ENCODE results near the gene P4HA3.
A peak's percentile ranks its signal among the peaks of the same experiment; 100 is the strongest.

The P4HA3 gene

GRCh38 chr11:74310857-74311256 lies 583 bp downstream of the P4HA3 start:
- ATAC-seq (ENCODE audit: low read depth) (no peak), DNase-seq (ENCODE audit: low spot score) (no peak)
- Histone ChIP-seq H3K27ac (ENCODE audit: poor library complexity, severe bottlenecking) (no peak overlapping the region), H3K36me3 (ENCODE audit: low read depth) (no peaks in the 10 kb centered on the region), H3K4me3 (ENCODE audit: severe bottlenecking) (peak overlapping the region; percentile 52), H3K4me1 (ENCODE audit: insufficient read depth, poor library complexity, severe bottlenecking) (no peaks in the 10 kb centered on the region), H3K9me3 (ENCODE audit: severe bottlenecking) (no peaks in the 10 kb centered on the region), H3K27me3 (ENCODE audit: insufficient read depth, poor library complexity, severe bottlenecking) (no peaks in the 10 kb centered on the region)
- TF ChIP-seq, protein P1, sequence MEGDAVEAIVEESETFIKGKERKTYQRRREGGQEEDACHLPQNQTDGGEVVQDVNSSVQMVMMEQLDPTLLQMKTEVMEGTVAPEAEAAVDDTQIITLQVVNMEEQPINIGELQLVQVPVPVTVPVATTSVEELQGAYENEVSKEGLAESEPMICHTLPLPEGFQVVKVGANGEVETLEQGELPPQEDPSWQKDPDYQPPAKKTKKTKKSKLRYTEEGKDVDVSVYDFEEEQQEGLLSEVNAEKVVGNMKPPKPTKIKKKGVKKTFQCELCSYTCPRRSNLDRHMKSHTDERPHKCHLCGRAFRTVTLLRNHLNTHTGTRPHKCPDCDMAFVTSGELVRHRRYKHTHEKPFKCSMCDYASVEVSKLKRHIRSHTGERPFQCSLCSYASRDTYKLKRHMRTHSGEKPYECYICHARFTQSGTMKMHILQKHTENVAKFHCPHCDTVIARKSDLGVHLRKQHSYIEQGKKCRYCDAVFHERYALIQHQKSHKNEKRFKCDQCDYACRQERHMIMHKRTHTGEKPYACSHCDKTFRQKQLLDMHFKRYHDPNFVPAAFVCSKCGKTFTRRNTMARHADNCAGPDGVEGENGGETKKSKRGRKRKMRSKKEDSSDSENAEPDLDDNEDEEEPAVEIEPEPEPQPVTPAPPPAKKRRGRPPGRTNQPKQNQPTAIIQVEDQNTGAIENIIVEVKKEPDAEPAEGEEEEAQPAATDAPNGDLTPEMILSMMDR (IDR thresholded peaks at IDR 0.05; ENCODE audit: poor library complexity, severe bottlenecking): no peak

DNA sequence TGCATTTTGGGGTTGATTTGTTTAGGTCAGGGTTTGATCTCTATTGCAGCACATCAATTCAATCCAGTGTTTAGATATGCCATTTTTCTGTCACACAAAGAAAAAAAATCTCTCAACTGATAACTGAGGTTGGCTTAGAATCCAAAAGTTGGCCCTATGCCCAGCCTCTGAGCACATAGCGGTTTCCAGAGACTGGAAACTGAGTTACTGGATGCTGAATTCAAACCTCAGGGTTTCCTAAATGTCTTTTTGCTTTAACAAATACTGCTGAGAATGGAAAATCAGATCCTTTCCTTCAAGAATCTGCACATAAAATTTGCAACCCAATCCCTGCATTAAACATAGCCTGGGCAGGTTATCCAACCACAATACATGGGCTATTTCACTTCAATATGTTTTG lies 4.0 kb downstream of the P4HA3 start:
- no peak overlapping the region for H3K4me3 ChIP-seq (ENCODE audit: severe bottlenecking)
- no peaks in the 10 kb centered on the region for H3K36me3 ChIP-seq (ENCODE audit: low read depth)
- H3K9me3 ChIP-seq (ENCODE audit: severe bottlenecking): no peaks in the 10 kb centered on the region
- no peak overlapping the region for H3K27ac ChIP-seq (ENCODE audit: poor library complexity, severe bottlenecking)
- TF ChIP-seq, protein P1 (IDR thresholded peaks at IDR 0.05; ENCODE audit: poor library complexity, severe bottlenecking): no peak
- H3K27me3 ChIP-seq (ENCODE audit: insufficient read depth, poor library complexity, severe bottlenecking): no peaks in the 10 kb centered on the region
- DNase-seq (ENCODE audit: low spot score) (no peak), ATAC-seq (ENCODE audit: low read depth) (no peak)
- no peaks in the 10 kb centered on the region for H3K4me1 ChIP-seq (ENCODE audit: insufficient read depth, poor library complexity, severe bottlenecking)

- no peak for DNase-seq (ENCODE audit: low spot score)
Measured at GRCh38 chr11:74306435-74307175, 4.8 kb downstream of the P4HA3 start.

GRCh38 chr11:74299015-74299414 lies 12.4 kb downstream of the P4HA3 start:
- Histone ChIP-seq H3K27ac (ENCODE audit: poor library complexity, severe bottlenecking) (no peak overlapping the region), H3K4me3 (ENCODE audit: severe bottlenecking) (no peak overlapping the region), H3K27me3 (ENCODE audit: insufficient read depth, poor library complexity, severe bottlenecking) (no peaks in the 10 kb centered on the region), H3K9me3 (ENCODE audit: severe bottlenecking) (no peaks in the 10 kb centered on the region), H3K4me1 (ENCODE audit: insufficient read depth, poor library complexity, severe bottlenecking) (no peaks in the 10 kb centered on the region), H3K36me3 (ENCODE audit: low read depth) (no peaks in the 10 kb centered on the region)
- no peak for ATAC-seq (ENCODE audit: low read depth)
- DNase-seq (ENCODE audit: low spot score): no peak
- TF ChIP-seq, protein P1 (IDR thresholded peaks at IDR 0.05; ENCODE audit: poor library complexity, severe bottlenecking): no peak

More at GRCh38 chr11:74306435-74307175, 4.8 kb downstream of the P4HA3 start:
- Histone ChIP-seq H3K27ac (ENCODE audit: poor library complexity, severe bottlenecking) (no peak overlapping the region), H3K4me3 (ENCODE audit: severe bottlenecking) (no peak overlapping the region), H3K27me3 (ENCODE audit: insufficient read depth, poor library complexity, severe bottlenecking) (no peaks in the 10 kb centered on the region), H3K9me3 (ENCODE audit: severe bottlenecking) (no peaks in the 10 kb centered on the region), H3K36me3 (ENCODE audit: low read depth) (no peaks in the 10 kb centered on the region), H3K4me1 (ENCODE audit: insufficient read depth, poor library complexity, severe bottlenecking) (no peaks in the 10 kb centered on the region)
- TF ChIP-seq, protein P1 (IDR thresholded peaks at IDR 0.05; ENCODE audit: poor library complexity, severe bottlenecking): no peak
- no peak for ATAC-seq (ENCODE audit: low read depth)

DNA sequence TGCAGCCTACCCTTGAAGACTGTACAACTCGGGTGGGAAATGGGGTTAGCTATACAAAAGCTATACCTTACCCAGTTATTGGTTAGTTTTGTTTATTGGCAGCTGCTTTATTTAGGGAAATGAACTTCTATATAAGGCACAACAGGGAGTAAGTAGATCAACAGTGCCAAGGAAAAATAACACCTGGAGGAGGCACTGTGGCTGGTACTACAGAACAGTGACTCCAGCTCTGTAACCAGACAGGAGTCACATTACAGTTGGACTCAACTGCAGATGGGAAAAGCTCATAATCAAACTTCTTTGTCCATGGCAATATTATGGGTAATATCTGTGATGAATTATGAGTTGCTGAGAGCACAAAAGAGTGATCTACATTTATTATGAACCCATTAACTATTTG lies 14.0 kb downstream of the P4HA3 start:
- no peaks in the 10 kb centered on the region for H3K36me3 ChIP-seq (ENCODE audit: low read depth)
- DNase-seq (ENCODE audit: low spot score) (no peak), ATAC-seq (ENCODE audit: low read depth) (no peak)
- no peaks in the 10 kb centered on the region for H3K9me3 ChIP-seq (ENCODE audit: severe bottlenecking)
- TF ChIP-seq, protein P1 (IDR thresholded peaks at IDR 0.05; ENCODE audit: poor library complexity, severe bottlenecking): no peak
- H3K27ac ChIP-seq (ENCODE audit: poor library complexity, severe bottlenecking): no peak overlapping the region
- no peak overlapping the region for H3K4me3 ChIP-seq (ENCODE audit: severe bottlenecking)
- H3K27me3 ChIP-seq (ENCODE audit: insufficient read depth, poor library complexity, severe bottlenecking): no peaks in the 10 kb centered on the region
- H3K4me1 ChIP-seq (ENCODE audit: insufficient read depth, poor library complexity, severe bottlenecking): no peaks in the 10 kb centered on the region

All from RWPE2 (cell line).